HepG2 (cell line): Measurements from ENCODE around the gene TUBA1C.

ENCODE experiments used
- ESRRA ChIP-seq: sonication (generic); formaldehyde crosslinking; IDR thresholded peaks from 2 replicates; pipeline ENCODE4 v1.5.1; 2020; ENCODE audit warnings: mild to moderate bottlenecking, low read depth, missing genetic modification reagents
- RFX5 ChIP-seq: IDR thresholded peaks from 2 replicates; pipeline ENCODE4 v1.6.1; 2011; ENCODE audit warnings: low read depth, low read length, improper control_type of control experiment
- STAT5B ChIP-seq: sonication (generic); formaldehyde crosslinking; IDR thresholded peaks from 2 replicates; pipeline ENCODE4 v1.4.0; 2020; ENCODE audit warnings: missing genetic modification reagents
- ZKSCAN1 ChIP-seq: fragments of 150-350 bp; IDR thresholded peaks from 2 replicates; pipeline ENCODE4 v1.6.1; 2014; ENCODE audit warnings: low read length
- TF ChIP-seq, protein P1 (sequence below): sonication (generic); formaldehyde crosslinking; IDR thresholded peaks from 2 replicates; pipeline ENCODE4 v1.5.0; 2020; ENCODE audit warnings: mild to moderate bottlenecking, missing genetic modification reagents, moderate library complexity
- TF ChIP-seq, protein P2 (sequence below): sonication (generic); formaldehyde crosslinking; IDR thresholded peaks from 2 replicates; pipeline ENCODE4 v1.5.0; 2020; ENCODE audit warnings: missing genetic modification reagents
- TF ChIP-seq, protein P3 (sequence below): IDR thresholded peaks from 2 replicates; pipeline ENCODE4 v1.6.1; 2012; ENCODE audit warnings: low read length, improper control_type of control experiment

DNA sequence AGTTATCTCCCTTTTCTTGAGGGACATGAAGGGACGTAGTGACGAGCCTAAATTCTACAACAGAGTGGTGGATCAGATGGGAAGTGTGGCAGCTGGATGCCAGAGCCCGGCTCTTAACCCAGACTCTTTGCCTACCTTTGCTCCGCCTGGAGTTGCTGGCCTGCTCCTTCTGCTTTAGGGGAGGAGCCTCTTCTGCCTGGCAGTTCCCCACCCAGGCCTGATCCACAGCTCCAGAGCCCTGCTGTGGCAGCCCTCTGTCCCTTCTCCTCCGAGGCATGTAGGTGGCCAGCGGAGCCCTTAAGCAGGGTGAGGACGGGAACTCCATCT is 27.8 kb downstream of the TUBA1C start:
- TF ChIP-seq STAT5B (CRISPR knock-in tag) (no peak), ESRRA (CRISPR knock-in tag) (no peak), ZKSCAN1 (no peak), RFX5 (no peak)
- TF ChIP-seq, protein P1, sequence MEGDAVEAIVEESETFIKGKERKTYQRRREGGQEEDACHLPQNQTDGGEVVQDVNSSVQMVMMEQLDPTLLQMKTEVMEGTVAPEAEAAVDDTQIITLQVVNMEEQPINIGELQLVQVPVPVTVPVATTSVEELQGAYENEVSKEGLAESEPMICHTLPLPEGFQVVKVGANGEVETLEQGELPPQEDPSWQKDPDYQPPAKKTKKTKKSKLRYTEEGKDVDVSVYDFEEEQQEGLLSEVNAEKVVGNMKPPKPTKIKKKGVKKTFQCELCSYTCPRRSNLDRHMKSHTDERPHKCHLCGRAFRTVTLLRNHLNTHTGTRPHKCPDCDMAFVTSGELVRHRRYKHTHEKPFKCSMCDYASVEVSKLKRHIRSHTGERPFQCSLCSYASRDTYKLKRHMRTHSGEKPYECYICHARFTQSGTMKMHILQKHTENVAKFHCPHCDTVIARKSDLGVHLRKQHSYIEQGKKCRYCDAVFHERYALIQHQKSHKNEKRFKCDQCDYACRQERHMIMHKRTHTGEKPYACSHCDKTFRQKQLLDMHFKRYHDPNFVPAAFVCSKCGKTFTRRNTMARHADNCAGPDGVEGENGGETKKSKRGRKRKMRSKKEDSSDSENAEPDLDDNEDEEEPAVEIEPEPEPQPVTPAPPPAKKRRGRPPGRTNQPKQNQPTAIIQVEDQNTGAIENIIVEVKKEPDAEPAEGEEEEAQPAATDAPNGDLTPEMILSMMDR (CRISPR knock-in tag): no peak
- TF ChIP-seq, protein P2, sequence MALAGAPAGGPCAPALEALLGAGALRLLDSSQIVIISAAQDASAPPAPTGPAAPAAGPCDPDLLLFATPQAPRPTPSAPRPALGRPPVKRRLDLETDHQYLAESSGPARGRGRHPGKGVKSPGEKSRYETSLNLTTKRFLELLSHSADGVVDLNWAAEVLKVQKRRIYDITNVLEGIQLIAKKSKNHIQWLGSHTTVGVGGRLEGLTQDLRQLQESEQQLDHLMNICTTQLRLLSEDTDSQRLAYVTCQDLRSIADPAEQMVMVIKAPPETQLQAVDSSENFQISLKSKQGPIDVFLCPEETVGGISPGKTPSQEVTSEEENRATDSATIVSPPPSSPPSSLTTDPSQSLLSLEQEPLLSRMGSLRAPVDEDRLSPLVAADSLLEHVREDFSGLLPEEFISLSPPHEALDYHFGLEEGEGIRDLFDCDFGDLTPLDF (CRISPR knock-in tag): no peak
- TF ChIP-seq, protein P3, sequence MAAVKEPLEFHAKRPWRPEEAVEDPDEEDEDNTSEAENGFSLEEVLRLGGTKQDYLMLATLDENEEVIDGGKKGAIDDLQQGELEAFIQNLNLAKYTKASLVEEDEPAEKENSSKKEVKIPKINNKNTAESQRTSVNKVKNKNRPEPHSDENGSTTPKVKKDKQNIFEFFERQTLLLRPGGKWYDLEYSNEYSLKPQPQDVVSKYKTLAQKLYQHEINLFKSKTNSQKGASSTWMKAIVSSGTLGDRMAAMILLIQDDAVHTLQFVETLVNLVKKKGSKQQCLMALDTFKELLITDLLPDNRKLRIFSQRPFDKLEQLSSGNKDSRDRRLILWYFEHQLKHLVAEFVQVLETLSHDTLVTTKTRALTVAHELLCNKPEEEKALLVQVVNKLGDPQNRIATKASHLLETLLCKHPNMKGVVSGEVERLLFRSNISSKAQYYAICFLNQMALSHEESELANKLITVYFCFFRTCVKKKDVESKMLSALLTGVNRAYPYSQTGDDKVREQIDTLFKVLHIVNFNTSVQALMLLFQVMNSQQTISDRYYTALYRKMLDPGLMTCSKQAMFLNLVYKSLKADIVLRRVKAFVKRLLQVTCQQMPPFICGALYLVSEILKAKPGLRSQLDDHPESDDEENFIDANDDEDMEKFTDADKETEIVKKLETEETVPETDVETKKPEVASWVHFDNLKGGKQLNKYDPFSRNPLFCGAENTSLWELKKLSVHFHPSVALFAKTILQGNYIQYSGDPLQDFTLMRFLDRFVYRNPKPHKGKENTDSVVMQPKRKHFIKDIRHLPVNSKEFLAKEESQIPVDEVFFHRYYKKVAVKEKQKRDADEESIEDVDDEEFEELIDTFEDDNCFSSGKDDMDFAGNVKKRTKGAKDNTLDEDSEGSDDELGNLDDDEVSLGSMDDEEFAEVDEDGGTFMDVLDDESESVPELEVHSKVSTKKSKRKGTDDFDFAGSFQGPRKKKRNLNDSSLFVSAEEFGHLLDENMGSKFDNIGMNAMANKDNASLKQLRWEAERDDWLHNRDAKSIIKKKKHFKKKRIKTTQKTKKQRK: no peak
